Tibial artery (tissue), 4 donors: Measurements from ENCODE around the gene SCPEP1.

Source experiments
- DNase-seq, 2 donors: peaks; one replicate each; pipeline ENCODE4 v3.0.0-alpha.2; 2019
- H3K27ac ChIP-seq, 2 donors: fragments of 200-600 bp; sonication (generic) in 1 of 2; 1 replicate in 1 of 2; 2 replicates in 1 of 2; pipeline ENCODE4 v1.5.1; 2018 to 2019; ENCODE audit warnings: mild to moderate bottlenecking in 1 of 2
- H3K27me3 ChIP-seq, 2 donors: fragments of 200-600 bp; sonication (generic) in 1 of 2; one replicate each; pipeline versions ENCODE4 v1.5.1 to v1.6.0; 2016 to 2019
- H3K36me3 ChIP-seq, 3 donors: fragments of 200-600 bp; sonication (generic) in 2 of 3; one replicate each; pipeline ENCODE4 v1.5.1; 2016 to 2019; ENCODE audit warnings: mild to moderate bottlenecking in 2 of 3
- H3K4me1 ChIP-seq, 4 donors: fragments of 200-600 bp; sonication (generic) in 2 of 4; 1 replicate in 3 of 4; 2 replicates in 1 of 4; pipeline ENCODE4 v1.5.1; 2016 to 2019
- H3K4me3 ChIP-seq, 2 donors: fragments of 200-600 bp; sonication (generic) in 1 of 2; 1 replicate in 1 of 2; 2 replicates in 1 of 2; pipeline ENCODE4 v1.5.1; 2018 to 2019; ENCODE audit warnings: mild to moderate bottlenecking in 2 of 2
- H3K9me3 ChIP-seq, 3 donors: fragments of 200-600 bp; sonication (generic) in 1 of 3; one replicate each; pipeline ENCODE4 v1.5.1; 2016 to 2019
- CTCF ChIP-seq, 2 experiments: fragments of 200-600 bp in 1 of 2; fragments of 450-650 bp in 1 of 2; IDR thresholded peaks; one replicate each; pipeline ENCODE4 v1.5.1; 2017 to 2019; ENCODE audit warnings: antibody characterized with exemption in 2 of 2, mild to moderate bottlenecking in 1 of 2, moderate library complexity in 1 of 2
- intact Hi-C: fragments of 100-400 bp; cut with DNase I; formaldehyde crosslinking; loops from one replicate; pipeline ENCODE4 v1.15.0; 2023; ENCODE audit warnings: low total_unique reads

The SCPEP1 gene

GRCh38 chr17:57051886-57052361 is 74.0 kb downstream of the SCPEP1 start:
- no peak for DNase-seq
- H3K27me3 ChIP-seq: no peaks in the 10 kb centered on the region
- H3K9me3 ChIP-seq: no peaks in the 10 kb centered on the region
- H3K36me3 ChIP-seq: no peaks in the 10 kb centered on the region
- H3K27ac ChIP-seq: no peak overlapping the region
- peaks cover 0 to 7% (median 0%) of the 10 kb centered on the region in 4 donors for H3K4me1 ChIP-seq
- intact Hi-C loops: no loop called here
- H3K4me3 ChIP-seq: no peak overlapping the region
- TF ChIP-seq CTCF (IDR thresholded peaks at IDR 0.05): no peak
